ENCODE results near the gene ST6GAL2.

Gene ST6GAL2

DNA sequence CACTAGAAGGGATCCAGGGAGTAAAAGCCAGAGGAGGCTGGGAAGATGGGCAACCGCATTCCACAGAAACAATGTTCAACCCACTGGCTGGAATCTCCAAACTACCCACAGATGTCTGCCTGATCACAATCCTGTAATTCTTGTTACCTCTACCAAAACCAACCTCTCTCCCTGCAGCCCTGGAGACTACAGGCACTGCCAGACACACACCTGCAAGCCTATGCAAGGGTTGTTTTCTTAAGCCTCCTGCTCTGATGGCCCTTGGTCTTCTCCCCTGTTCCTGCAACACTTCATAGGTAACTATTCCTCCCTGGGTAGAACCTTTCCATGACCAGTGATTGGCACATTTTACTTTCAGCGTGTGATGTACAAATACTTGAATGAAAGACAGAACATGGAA lies 21.9 kb downstream of the ST6GAL2 start:
- DNase-seq (ENCODE audit: low read depth) = no peak

GRCh38 chr2:106863387-106863786 lies 22.6 kb downstream of the ST6GAL2 start:
- no peak for DNase-seq (ENCODE audit: low read depth)

DNA sequence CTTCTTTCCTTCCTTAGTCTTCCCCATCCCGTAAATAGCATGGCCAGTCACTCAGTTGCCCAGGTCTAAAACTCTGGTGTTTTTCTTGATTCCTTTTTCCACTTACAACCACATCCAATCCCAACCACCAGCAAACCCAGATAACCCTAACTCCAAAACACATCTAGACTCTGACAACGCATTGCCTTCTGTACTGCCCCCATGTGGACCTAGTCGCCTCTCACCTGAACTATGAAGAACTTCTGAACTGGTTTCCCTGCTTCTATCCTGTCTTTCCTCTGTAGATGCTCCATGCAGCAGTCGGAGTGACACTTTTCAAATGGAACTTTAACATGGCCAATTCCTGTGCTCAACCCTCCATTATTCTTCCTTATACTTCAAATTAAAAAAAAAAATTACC lies 26.5 kb downstream of the ST6GAL2 start:
- no peak for DNase-seq (ENCODE audit: low read depth)

GRCh38 chr2:106858810-106859209 lies 27.2 kb downstream of the ST6GAL2 start:
- no peak for DNase-seq (ENCODE audit: low read depth)

DNA sequence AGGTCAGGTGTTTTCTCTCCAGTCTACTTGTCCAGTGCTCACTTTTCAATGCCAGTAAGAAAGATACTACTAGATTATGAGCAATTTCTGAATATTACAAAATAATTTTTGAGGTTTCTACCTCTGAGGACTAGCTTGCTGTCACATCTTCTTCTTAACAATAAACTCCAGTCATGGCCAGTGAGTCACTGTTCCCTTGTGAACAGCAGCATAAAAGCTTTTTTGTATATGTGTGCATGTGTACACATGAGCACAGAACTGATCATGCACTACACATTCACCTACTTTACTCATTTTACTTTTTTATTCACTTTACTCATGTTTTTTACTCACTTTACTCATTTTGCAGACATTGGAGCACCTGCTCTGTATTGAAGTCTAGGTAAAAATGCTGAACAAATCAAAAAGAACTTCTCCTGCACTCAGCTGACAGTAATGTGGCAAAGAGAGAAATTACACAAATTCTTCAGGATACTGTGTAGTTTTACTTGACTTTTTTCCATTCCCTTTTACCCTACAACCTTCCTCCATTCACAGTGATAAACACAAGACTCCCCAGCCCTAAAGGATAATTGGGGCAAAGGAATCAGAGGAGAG lies 28.0 kb downstream of the ST6GAL2 start:
- DNase-seq (ENCODE audit: low read depth) = no peak

GRCh38 chr2:106853631-106854030 lies 32.3 kb downstream of the ST6GAL2 start:
- no peak for DNase-seq (ENCODE audit: low read depth)

DNA sequence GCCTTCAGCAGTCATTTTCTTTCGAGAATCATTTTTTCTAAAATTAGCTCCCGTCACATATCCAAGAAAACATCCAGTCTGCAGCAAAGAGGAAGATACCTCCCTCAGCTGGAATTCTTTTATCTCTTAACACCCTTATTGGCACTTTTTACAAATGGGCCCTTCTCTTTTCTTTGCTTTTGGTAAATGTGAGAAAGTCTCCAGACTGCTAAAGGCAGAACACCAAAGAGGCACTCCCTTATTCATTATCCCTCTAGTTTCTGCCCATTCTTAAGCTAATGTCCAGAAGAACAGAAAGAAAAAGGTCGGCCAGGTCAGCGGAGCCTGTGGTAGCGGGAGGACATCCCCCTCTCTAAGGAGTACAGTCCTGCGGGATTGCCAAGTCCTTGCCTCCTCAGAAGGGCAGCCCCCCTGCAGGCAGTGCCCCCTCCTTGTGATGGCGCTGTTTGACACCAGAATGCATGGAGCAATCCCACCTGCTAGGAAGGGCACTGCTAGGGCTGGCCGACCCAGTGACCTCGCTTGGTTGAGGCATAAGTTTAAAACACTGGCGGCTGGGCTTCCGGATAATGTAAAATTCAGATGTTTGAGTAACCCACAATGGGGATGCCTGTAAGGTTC lies 34.0 kb downstream of the ST6GAL2 start:
- no peak for DNase-seq (ENCODE audit: low read depth)

DNA sequence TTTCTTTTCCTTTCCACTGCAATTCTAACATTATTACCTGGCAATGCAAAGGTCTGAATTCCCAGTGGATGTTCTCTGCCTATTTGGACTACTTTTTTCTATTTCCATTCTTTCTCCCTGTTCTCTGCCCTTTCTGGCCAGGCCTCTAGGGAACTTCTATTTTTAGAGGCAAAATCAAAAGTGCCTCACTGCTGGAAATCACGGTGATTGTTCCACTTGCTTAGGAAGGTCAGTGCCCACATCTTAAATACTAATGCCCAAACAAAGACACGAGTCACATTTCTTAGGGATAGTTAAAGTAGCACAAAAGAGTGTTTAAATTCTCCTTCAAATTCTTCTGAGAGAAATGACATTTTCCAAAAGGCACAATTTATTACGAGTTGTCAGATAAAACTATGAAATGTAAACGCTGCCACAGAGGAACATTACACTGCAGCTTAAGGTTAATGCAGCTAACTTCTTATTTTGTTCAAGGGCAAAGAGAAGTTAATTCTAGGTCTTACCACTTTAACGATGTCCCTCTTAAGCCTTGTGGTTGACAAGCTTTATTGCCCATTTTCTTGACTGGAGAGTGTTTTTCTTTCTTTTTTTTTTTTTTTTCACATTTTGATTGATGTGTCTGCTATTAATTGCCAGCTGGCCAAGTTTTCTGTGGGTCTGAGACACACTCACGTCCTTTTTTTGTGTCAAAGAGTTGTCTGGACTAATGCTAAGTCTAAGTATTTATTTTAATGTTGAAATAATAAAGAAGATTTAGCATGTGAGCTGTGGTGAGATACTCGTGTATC lies 34.7 kb downstream of the ST6GAL2 start:
- no peak for DNase-seq (ENCODE audit: low read depth)

DNA sequence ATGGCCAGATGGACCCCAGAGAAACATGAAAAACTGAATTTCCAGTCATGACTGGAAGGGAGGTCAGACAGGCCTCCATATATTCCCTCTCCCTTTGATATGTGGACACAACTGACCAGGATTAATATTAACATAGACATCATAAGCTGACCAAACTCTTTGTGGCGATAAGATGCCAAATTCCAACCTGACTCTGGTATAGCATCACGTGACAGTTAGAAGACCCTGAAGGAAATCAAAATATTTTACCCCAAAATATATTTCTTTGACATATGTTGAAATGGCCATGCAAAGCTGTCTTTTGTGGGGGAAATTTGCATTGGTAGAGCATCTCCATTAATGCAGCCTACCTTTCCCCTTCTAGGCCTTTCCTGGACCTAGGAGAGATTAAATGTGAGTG lies 36.7 kb downstream of the ST6GAL2 start:
- no peak for DNase-seq (ENCODE audit: low read depth)

GRCh38 chr2:106847366-106847765 lies 38.6 kb downstream of the ST6GAL2 start:
- DNase-seq (ENCODE audit: low read depth) = no peak

GRCh38 chr2:106845716-106846115 lies 40.3 kb downstream of the ST6GAL2 start:
- DNase-seq (ENCODE audit: low read depth) = no peak

DNA sequence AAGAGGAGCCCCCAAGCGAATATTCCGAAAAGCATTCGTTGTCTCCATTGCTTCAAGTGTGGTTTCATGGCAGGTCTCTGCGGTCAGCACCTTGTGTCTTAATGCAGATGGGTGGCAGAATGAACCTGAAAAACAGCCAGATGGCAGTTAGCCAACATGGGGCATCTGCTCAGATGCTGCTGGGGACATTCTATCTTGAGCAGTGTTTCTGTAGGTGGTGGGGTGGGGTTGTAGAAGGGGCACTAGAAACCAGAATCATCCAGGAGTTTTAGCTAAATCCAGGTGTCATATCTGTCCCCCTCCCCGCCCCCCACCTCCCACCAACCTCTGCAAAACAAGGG lies 42.1 kb downstream of the ST6GAL2 start:
- DNase-seq (ENCODE audit: low read depth) = no peak

- DNase-seq (ENCODE audit: low read depth) = no peak
These were observed 42.7 kb downstream of the ST6GAL2 start for GRCh38 chr2:106843001-106843909.

- DNase-seq (ENCODE audit: low read depth) = no peak
These were observed 43.9 kb downstream of the ST6GAL2 start for GRCh38 chr2:106841886-106842645.

GRCh38 chr2:106840818-106841217 lies 45.1 kb downstream of the ST6GAL2 start:
- no peak for DNase-seq (ENCODE audit: low read depth)

GRCh38 chr2:106839849-106840595 lies 45.9 kb downstream of the ST6GAL2 start:
- no peak for DNase-seq (ENCODE audit: low read depth)

GRCh38 chr2:106833256-106833655 lies 52.7 kb downstream of the ST6GAL2 start:
- no peak for DNase-seq (ENCODE audit: low read depth)

- DNase-seq (ENCODE audit: low read depth) = no peak
These were observed 54.0 kb downstream of the ST6GAL2 start for GRCh38 chr2:106831816-106832569.

DNA sequence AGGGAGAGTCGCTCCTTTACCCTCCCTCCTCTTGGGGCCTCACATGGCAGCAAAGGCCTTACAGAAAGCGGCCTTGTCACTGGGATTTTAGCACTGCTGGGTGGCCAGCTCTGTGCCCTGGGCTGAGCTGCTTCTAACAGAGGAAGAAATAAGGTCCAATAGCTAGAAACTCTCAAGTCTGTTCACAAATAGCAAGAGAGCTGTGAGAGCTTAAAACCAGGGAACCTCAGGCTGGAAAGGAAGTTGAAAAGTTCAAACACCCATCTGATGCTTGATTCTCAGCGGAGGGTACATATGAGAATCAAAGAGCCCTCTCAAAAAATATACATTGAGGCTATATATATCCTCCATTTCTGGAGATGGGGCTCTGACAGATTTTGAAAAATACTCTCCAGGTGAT lies 54.7 kb downstream of the ST6GAL2 start:
- no peak for DNase-seq (ENCODE audit: low read depth)

DNA sequence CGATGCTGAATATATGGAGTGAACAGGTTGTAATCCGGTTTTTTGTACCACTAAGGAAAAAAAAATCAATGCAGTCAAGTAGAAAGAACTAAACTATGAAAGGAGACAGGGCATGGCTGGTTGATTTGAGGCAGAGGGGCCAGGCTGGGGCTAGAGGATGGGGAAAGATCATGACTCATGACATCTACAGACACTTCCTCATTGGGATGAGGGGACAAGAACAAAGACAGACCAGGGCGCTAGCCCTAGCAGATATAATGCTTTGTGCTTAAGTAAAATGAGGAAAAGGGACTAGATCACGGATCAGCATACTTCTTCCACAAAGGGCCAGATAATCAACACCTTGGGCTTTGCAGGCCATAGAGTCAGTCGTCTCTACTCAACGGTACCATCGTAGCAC lies 55.8 kb downstream of the ST6GAL2 start:
- DNase-seq (ENCODE audit: low read depth) = no peak

Measured in fibroblast of gingiva (primary cell).